ENCODE measurements around the gene MEF2A. TPM values are rescaled to one million over a fixed set of nuclear protein-coding genes. Genes with fewer than 3 reads are reported as not detected.
A peak's percentile ranks its signal among the peaks of the same experiment; 100 is the strongest.
"Not testable (repeated sequence)": the region's sequence is repeated elsewhere in the genome, so short reads cannot be mapped to it uniquely, and the experiment has no call there.

The MEF2A gene
- total and polyA plus RNA-seq, 12 donors = 31.2 to 194 (median 167) TPM

DNA sequence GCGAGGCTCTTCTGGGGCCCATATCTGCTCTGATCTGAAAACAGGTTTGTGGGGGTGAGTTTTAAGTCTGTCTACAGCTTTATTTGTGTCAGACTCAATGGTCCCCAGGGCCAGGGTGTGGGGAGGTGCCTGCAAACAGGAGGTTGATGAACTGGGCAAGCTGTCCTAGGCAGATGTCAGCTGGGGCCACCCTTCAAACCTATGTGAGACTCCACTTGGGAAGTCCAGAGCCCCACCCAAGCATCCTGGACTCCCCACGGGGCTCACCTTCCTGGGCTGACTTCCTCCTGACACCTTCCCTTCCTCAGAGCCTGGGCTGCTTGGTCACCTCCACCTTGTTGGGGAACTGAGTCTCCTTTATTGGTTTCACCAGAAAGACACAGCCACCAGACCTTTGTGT lies 176.1 kb downstream of the MEF2A start:
- intact Hi-C loops (cut with DNase I) = no loop called here
- Histone ChIP-seq H3K4me1 (no peaks in the 10 kb centered on the region), H3K9me3 (no peaks in the 10 kb centered on the region), H3K4me3 (no peak overlapping the region), H3K27ac (no peak overlapping the region), H3K36me3 (no peaks in the 10 kb centered on the region), H3K27me3 (no peaks in the 10 kb centered on the region)
- TF ChIP-seq, protein P1, sequence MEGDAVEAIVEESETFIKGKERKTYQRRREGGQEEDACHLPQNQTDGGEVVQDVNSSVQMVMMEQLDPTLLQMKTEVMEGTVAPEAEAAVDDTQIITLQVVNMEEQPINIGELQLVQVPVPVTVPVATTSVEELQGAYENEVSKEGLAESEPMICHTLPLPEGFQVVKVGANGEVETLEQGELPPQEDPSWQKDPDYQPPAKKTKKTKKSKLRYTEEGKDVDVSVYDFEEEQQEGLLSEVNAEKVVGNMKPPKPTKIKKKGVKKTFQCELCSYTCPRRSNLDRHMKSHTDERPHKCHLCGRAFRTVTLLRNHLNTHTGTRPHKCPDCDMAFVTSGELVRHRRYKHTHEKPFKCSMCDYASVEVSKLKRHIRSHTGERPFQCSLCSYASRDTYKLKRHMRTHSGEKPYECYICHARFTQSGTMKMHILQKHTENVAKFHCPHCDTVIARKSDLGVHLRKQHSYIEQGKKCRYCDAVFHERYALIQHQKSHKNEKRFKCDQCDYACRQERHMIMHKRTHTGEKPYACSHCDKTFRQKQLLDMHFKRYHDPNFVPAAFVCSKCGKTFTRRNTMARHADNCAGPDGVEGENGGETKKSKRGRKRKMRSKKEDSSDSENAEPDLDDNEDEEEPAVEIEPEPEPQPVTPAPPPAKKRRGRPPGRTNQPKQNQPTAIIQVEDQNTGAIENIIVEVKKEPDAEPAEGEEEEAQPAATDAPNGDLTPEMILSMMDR (IDR thresholded peaks at IDR 0.05) = no peak
- ATAC-seq (peak in 1 of 8 donors; percentile 22), DNase-seq (no peak)
- 82 to 87% methylated on average over 2 of the region's 2 CpGs for WGBS, 2 donors

DNA sequence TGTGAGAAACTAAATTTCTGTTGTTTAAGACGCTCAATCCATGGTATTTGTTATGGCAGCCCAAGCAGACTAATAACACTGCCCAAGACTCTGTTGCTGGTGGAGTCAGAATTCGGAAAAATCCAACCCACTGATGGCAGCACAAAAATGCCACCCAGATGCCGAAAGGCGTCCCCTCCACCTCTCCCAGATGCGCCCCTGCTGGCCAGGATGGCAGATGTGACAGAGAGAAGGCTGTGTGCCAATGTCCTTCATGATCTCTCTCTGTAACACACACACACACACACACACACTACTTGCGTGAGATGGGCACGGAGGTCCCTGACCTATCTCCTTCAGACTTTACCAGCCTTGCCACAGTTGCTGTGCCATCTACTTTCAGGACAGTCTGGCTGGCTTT lies 178.4 kb downstream of the MEF2A start:
- Histone ChIP-seq H3K4me1 (peaks cover 0 to 5% (median 0%) of the 10 kb centered on the region in 9 donors), H3K4me3 (no peak overlapping the region), H3K27me3 (no peaks in the 10 kb centered on the region), H3K27ac (no peak overlapping the region), H3K9me3 (no peaks in the 10 kb centered on the region), H3K36me3 (no peaks in the 10 kb centered on the region)
- ATAC-seq (no peak), DNase-seq (no peak)
- intact Hi-C loops (cut with DNase I) = no loop called here
- 90 to 95% methylated on average over 7 of the region's 7 CpGs for WGBS, 2 donors
- TF ChIP-seq, protein P1 (IDR thresholded peaks at IDR 0.05) = no peak

DNA sequence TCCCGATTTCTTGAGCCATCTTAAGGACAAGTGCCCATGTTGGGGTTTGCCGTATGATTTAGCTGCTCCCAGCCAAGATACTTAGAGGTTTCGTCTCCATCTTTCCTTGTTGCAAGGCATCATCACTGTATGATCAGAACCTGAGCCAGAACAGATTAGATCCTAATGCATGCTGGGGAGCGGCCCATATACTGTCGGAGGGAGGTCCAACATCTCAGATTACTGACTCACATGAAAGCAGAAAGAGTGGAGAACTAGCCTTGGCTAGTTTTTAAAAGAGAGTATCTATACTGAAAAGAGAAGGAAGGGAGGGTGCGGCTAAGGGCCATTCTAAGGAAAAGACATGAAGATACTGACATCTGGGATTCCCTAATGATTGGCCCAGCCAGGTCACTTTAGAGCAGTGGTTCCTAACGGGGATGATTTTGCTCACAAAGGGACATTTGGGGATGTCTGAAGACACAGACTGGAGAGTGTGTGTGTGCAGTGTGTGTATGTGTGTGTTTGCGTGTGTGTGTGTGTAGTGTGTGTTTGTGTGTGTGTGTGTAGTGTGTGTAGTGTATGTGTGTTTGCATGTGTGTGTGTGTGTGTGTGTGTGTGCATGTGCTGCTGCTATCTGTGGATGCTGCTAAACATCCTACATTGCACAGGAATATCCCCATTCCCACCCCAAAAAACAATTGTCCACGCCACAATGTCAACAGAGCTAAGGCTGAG lies 179.7 kb downstream of the MEF2A start:
- no peak for DNase-seq
- 92 to 93% methylated on average over 9 of the region's 9 CpGs for WGBS, 2 donors
- intact Hi-C loops (cut with DNase I) = no loop called here
- Histone ChIP-seq H3K9me3 (no peaks in the 10 kb centered on the region), H3K27ac (no peak overlapping the region), H3K36me3 (no peaks in the 10 kb centered on the region), H3K27me3 (no peaks in the 10 kb centered on the region), H3K4me1 (peaks cover 0 to 16% (median 4%) of the 10 kb centered on the region in 9 donors), H3K4me3 (no peak overlapping the region)
- no peak for ATAC-seq
- TF ChIP-seq, protein P1 (IDR thresholded peaks at IDR 0.05) = no peak

DNA sequence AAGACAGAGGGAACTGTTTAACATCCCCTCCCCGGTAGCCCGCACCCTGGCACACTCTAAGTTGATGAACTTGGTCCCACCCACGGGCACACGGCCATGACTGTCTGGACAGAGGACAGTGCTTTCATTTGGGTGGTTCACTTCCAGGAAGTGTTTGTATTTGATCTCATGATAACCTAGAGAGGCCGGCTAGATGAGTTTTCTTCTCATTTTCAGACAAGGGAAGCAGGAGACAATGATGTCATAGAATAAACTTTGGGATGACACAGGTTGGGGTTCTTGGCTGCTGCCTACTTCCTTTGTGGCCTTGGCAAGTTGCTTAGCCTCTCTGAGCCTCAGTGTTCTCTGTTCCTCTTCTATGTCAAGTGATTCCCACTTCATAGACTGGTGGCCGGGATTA lies 183.6 kb downstream of the MEF2A start:
- peaks cover 0 to 16% (median 4%) of the 10 kb centered on the region in 9 donors for H3K4me1 ChIP-seq
- DNase-seq = peak in 1 of 2 donors; percentile 42
- no peaks in the 10 kb centered on the region for H3K36me3 ChIP-seq
- intact Hi-C loops (cut with DNase I) = no loop called here
- no peak overlapping the region for H3K4me3 ChIP-seq
- WGBS, 2 donors = 63 to 73% methylated on average over 6 of the region's 6 CpGs
- peak overlapping the region in 3 of 10 donors; percentile 12 to 56 (median 45) for H3K27ac ChIP-seq
- H3K9me3 ChIP-seq = no peaks in the 10 kb centered on the region
- peak in 7 of 8 donors; percentile 40 to 79 (median 60) for ATAC-seq
- no peaks in the 10 kb centered on the region for H3K27me3 ChIP-seq
- TF ChIP-seq, protein P1 (IDR thresholded peaks at IDR 0.05) = no peak

DNA sequence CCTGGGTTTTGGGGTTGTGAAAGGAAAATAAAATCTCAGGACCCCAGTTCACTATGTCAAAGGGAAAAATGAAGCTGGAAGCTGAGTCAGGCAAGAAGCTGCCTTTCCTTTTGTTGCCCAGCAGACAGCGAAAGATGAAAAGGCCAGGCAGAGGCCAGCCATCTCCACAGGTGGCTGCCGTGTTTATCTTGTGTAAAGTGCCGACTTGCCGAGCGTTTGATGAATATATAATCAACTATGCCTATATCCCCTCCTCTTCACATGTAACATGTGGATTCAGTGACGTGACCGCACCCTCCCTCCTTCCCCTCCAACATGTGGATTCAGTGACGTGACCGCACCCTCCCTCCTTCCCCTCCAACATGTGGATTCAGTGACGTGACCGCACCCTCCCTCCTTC lies 184.5 kb downstream of the MEF2A start:
- Histone ChIP-seq H3K4me1 (peaks cover 0 to 16% (median 4%) of the 10 kb centered on the region in 9 donors), H3K27ac (peak overlapping the region in 2 of 10 donors; percentile 30 to 56)
- not testable (repeated sequence) for H3K9me3 ChIP-seq, H3K27me3 ChIP-seq, DNase-seq, H3K36me3 ChIP-seq, H3K4me3 ChIP-seq
- intact Hi-C loops (cut with DNase I) = loop anchor here in 4 of 10 donors (5.0 to 10.0 kb wide), 4 partner anchors 466 to 478 kb away; no protein-coding TSS in a partner anchor
- ATAC-seq = peak in 2 of 8 donors; percentile 20 to 38
- WGBS, 2 donors = 77 to 82% methylated on average over 11 of the region's 11 CpGs
